Activated CD4-positive, alpha-beta T cell treated with anti-CD3 and anti-CD28 coated beads, Interleukin-2, amount 50 U/mL, for 24 hours (primary cell): ENCODE results near the gene SECTM1.
"Not testable (repeated sequence)": the region's sequence is repeated elsewhere in the genome, so short reads cannot be mapped to it uniquely, and the experiment has no call there.

ENCODE experiments used
- DNase-seq, 2 donors: peaks; one replicate each; pipeline ENCODE4 v3.0.0-alpha.2; 2020; ENCODE audit warnings: low read depth in 1 of 2, low spot score in 1 of 2

The SECTM1 gene

DNA sequence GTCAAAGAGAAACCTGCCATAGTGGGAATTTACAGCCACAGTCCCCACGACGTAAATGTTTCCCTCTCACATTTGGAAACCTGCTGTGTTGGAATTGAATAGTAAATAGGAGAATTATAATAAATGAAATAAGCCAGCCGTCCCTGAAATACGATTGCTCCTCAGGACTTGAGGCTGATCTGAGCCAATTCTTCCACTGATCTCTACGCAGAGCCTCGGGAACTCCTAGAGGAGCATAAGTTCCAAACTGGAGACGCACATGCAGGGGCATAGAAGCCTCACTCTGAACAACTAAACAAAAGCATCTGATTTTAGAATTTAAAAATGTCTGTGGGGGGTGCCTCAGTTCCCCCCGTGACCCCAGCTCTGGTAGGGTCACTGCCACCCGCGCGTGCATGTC, 15.3 kb upstream of the SECTM1 start:
- DNase-seq: no peak

DNA sequence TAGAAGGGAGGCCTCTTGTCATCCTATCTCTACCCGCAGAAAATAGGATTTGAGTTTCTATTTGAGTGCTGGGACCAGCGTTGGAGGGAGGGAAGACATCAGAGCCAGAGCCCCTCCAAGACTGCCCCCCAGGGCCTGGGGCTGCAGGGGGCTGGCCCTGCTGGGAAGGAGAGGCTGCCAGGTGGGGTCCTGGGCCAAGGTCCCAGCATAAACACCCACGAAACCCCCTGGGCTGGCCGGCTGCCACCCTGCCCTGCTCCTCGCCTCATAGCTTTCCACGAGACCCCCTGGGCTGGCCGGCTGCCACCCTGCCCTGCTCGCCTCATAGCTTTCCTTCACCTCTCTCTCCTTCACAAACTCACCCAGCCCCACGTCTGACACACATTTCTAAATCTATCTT, 14.9 kb upstream of the SECTM1 start:
- no peak for DNase-seq

DNA sequence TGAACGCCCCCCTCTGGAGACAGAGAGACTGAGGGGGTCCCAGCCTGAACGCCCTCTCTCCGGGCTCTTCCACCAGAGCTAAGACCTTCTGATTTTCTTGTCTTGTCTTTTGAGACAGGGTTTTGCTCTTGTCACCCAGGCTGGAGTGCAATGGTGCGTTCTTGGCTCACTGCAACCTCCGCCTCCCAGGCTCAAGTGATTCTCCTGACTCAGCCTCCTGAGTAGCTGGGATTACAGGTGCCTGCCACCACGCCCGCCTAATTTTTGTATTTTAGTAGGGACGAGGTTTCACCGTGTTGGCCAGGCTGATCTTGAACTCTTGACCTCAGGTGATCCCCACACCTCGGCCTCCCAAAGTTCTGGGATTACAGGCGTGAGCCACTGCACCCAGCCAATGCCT, 14.4 kb upstream of the SECTM1 start:
- DNase-seq: not testable (repeated sequence)

DNA sequence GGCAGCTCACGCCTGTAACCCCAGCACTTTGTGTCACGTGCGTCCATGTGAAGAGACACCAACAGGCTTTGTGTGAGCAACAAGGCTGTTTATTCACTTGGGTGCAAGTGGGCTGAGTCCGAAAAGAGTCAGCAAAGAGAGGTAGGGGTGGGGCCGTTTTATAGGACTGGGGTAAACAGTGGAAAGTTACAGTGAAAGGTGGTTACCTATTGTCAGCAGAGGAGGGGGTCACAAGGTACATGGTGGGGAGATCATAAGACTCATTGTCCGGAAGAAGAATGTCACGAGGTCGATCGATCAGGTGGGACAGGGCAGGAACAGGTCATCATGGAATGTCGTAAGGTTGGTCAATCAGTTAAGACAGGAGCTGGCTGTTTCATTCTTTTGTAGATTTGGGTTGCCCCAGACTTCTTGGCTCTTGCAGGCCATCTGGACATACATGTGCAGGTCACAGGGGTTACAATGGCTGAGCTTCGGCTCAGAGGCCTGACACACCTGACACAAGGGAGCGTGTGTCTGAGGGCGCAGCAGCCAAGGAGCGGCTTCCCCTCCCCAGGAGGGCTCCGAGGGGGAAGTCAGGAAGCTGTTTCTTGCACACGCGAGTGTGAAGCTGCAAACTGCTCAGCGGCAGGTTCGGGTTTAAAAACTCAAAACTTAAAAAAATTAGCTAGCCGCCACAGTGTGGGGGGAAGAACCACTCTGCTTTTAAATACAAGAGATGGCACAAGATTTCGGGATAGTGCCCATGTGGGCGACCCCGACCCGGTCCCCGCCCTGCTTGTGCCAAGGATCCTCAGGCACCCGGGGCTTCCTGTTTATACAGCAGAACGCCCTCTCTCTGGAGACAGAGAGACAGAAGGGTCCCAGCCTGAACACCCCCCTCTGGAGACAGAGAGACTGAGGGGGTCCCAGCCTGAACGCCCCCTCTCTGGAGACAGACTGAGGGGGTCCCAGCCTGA, 13.1 kb upstream of the SECTM1 start:
- DNase-seq: no peak

DNA sequence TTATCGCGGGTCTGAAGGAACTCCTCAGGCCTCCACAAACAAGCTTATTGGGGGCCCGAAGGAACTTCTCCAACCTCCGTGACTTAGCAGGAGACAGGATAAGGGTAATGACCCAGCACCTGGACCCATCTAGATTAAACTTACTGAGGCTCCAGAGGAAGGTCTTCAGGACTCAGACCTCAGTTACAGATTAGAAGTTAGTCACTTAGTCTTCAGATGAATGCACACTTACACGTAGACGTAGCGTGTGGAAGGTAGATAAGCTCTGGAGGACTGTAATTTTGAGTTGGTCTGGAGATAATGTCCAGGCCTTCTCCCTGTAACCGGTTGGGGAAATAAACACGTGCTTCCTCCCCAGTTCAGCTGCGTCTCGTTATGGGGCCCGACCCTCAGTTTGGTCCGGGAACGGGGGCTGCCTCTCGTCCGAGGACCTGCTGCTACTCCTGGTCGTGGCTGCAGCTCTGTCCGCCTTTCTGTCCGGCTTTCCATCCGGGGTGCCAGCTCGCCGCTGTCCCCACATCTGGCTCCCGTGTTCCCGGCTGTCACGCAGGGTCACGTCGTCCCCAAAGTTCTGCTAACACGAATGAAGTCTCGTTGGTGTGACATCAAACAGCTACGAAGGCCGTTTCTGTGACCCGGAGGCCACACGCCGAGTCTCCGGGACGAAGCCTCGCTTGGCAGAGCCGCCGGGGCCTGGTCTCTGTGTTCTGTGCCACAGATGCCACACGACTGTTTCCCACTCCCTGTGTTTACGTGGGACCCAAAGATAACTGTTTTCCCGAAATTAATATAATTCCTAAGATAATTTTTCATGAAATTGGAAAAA, 11.8 kb upstream of the SECTM1 start:
- DNase-seq: no peak

DNA sequence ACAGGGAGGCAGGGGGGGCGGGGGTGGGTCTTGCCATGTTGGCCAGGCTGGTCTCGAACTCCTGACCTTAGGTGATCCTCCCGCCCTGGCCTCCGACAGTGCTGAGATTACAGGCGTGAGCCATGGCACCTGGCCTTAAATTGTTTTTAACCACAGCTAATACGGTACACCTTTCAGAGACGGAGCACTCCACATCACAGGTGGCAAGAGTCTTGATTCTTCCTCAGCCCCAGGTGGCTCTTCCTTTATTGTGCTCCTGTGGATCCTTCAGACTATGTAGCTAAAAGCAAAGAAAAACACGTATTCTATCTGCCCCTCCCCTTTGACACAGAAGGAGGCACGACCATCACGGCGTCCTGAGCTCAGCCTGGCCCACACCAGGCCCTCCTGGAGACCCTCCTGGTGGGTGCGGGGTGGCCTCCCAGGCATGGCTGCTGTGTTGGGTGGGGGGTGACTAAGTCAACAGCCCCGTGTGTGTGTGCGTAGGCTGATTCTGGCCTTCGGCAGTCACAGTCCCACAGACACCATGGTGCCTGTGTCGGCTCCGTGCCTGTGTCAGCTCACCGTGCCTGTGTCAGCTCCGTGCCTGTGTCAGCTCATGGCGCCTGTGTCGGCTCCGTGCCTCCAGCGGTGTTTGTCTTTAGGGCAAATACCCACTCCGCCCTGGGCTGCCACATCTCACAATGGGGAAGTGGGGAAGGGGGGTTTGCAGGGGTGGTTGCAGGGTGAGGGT, 10.8 kb upstream of the SECTM1 start:
- DNase-seq: no peak

DNA sequence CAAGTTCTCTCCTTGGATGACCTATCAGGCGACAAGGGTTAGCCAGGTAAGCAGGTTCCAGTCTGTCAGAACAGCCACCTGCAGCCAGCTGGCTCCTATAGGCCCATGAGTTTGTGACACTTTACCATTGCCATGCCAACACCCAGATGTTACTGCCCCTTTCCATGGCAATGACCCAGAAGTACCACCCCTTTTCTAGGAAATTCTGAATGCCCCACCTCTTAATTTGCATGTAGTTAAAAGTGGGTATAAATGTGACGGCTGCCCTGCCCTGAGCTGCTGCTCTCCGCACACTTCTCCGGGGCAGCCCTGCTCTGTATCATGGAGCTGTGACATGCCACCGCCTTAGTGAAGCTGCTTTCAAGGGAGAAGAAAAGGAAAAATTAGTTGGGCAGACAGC, 10.0 kb upstream of the SECTM1 start:
- no peak for DNase-seq

DNA sequence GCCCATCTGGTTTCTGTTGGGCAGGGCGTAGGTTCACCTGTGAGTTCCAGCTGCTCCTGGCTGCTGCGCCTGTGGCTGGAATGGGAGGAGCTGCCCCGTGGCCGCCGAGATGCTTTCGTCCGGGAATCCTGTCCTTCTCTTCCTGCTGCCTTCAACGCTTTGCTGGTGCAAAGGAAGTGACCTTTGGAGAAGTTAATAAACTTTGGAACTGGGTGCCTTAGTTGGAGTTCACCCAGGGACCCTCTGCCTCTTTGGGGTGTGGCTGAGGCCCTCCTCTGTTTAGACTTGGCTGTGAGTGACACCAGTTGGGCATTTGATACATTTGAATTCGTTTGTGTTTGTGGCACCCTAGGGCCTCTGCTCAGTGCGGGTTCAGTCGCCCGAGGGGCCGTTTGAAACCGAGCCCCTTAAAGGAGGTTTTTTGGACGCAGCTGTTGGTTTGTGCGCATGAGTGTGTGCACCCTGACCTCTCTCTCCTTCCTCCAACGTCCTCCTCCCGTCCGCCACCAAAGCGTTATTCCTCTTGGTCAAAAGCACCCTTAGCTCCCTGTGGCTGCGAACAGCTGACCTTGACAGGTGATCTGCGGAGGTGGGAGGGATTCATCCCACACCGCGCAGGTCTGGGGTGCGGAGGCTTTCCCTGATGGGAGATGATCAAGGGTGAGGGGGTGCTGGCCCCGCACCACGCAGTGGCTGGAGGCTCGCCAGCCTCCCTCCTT, 9.0 kb upstream of the SECTM1 start:
- no peak for DNase-seq

DNA sequence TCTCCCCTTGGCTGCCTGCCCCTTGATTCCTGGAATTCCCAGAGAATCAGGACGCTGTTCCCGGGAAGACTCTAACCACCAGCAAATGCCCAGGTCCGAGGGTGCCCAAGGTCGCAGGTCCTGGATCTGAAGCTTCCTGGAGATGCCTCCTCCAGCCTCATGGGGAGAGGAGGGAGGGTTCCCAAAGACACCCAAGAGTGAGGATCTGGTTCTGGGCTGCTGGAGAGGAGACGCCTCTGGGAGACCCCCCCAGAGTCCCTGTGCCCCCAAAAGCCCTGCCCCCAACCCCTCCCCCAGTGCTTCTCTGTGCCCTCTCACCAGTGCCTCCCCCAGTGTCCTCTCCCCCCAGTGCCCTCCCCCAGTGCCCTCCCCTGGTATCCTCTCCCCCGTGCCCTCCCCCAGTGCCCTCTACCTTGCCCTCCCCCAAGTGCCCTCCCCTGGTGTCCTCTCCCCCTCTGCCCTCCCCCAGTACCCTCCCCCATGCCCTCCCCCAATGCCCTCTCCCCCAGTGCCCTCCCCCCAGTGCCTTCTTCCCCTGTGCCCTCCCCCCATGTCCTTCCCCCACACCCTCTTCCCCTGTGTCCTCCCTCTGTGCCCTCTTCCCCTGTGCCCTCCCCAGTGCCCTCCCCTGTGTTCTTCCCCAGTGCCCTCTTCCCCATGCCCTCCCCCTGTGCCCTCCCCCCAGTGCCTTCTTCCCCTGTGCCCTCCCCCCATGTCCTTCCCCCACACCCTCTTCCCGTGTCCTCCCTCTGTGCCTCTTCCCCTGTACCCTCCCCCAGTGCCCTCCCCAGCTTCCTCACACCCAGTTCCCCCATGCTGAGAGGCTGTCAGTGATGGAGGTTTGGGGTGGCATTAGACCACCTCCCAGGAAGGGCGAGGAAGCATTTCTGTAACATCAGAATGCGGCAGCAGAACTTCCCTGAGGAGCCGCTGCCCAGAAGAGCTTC, 6.3 kb upstream of the SECTM1 start:
- DNase-seq: no peak

DNA sequence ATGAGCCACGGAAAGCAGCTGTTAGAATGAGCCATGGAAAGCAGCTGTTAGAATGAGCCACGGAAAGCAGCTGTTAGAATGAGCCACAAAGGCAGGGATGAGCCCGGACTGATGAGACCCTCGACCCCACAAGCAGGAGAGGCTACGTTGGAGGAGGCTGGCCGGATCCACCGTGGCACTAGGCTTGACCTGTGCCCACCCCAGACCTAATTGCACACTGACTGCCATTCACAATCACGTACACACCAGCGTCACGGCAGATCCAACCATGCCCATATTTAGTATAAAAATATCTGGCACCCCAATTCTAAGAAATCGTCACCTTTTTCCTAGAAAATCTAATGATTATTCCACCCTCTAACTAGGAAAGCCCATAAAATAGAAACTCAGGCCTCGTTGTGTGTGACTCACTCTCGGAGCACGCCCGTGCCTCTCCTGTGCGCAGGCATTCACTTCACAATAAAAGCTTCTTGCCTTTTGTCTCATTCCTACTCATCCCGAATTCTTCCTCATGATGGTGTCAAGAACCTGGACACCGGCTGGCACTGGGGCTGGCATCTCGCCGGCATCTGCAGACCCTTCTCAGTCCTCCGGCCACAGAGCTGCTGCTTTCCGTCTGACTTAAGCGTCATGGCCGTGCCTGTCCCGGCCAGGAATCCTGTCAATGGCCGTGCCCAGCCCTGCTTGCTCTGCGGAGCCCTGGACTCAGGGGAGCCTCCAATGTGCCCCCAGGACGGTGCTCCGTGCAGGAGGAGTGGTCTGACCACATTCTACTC, 5.5 kb upstream of the SECTM1 start:
- DNase-seq: no peak

DNA sequence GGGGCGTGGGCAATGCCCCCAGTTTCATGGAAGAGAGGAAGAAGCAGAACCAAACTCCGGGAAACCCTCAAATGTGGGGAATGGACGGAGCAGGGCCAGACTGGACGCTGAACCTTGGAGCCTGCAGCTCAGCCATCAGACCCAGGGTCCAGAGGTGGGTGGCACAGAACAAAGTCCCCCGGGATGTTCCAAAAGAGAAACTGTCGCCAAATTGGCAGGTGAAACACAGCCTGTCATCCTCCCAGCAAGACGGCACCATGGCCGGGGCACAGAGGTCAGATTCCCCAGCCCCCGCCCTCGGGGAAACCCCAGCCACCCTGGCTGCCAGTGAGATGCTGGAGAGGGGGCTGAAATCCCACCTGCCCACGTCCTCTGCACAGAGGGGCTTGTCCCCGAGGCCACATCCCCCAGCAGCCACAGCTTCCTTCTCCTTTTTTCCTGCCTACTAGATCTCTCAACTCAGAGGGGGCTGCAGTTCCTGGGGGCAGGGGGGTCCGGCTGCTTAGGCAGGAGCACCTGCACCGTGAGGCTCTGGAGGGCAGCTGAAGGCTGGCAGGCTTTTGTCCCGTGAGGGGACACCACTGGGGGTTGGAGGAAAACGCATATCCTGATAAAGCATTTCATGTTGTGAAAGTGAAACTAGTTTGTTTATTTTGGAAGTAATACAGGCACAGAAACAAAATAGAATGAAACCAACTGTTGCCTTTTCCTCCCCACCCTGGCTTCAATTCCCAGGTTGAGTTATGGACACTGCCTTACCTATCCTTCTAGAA, 1.2 kb upstream of the SECTM1 start:
- no peak for DNase-seq

DNA sequence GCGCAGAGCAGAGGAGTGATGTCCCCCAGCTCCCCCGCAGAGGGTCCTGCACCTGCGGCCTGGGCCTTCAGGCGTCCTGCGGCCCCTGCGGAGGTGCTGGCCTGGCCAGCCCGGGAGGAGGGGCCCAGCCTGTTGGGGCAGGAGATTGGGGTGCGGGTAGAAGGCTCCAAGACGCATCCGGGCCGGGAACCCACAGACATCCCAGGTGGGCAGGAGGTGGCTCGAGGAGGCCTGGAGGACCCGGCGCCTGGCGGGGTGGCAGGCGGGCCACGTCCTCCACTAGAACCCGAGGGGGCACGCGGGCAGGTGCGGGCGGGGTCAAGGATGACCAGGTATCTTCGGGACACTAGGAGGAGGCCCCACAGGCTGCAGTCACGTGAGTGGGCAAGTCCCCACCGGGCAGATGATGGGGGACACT, 647 bp upstream of the SECTM1 start:
- DNase-seq: no peak

DNA sequence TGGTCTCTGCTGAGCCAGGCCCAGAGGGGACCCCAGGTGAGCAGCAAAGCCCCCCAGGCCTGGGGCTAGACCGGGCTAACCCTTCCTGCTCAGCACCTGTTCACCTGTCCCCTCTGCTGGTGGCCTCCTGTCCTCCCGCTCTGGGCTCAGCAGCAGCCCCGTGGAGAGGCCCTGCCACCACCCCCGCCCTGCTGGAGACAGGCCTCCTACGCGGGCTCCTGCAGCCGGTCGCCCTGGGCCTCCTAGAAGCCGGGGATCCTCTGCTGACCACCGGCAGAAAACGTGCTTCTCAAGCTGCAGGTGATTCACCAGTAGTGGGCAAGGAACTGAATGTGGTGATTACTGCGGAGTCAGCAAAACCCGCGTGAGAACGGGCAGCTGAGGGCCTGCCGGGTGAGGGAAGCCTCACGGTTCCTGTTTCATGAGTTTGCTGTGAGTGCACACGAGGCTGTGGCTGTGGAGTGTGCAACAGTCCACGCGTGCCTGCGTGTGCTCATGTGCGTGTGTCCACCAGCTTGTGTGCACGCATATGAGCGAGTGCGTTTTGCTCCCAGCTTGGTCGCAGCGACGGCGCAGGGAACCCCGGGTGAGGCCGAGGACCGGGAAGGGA, 792 bp downstream of the SECTM1 start:
- no peak for DNase-seq

DNA sequence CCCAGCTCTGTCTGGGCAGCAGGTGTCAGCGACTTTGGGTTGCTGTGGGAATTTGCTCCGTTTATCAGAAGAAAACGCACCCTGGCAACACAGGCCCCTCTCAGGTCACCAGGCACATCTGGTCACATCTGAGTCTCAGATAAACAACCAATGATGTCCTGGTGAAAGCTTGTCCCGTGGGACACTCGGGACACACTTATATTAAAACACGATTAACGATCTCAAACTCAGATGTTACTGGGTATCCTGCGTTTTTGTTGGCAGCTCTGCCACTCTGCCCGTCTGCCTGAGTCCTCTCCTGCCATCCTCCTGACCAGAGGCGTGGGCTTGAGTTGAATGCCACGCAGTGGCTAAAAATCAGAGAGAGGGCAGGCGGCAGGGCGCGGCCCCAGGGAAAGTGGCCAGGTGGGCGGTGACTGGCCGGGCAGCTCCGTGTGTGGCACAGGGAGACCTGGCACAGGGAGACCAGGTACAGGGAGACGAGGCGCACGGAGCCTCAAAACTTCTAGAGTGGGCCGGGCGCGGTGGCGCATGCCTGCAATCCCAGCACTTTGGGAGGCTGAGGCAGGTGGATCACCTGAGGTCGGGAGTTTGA, 2.1 kb downstream of the SECTM1 start:
- no peak for DNase-seq

DNA sequence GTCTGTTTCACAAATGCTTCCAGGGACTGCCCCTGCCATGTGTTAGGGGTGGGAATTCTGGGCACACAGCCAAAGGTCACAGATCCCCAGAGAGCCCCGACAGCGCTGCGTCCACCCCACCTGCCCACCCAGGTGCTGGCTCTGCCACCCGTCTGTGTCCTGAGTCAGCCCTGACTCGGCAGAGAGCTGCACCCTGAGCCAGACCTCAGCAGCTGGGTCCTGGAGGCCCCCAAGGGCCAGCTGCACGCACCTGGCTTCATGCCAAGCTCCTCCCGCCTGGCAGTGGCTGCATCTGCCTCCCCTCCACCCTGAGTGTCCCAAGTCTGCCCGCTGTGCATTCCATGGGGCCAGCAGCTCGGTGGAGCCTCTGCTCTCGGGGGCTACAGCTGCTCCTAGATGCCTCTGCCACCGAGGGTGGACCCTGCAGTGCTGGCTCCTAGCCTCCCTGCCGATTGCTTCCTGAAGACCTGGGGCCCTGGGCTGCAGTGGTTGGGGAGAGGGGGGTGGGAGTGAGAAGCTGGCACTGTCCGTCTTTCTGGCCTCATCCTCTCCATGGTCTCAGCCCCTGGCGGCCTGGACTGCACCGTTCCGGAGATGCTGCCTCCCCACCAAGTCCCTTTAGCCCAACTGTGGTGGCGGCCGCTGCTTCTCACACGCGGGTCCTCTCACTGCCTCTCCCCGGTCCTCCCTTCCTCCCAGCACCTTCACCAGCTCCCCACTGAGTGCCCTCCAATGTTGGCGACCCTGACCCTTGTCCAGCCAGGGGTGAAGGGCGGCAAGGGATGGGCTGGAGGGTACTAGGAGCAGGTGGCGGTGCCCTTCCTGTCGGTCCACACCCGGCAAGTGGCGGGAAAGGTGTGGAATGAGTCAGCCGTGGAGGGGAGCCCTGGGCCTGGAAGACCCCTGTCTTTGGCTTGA, 3.0 kb downstream of the SECTM1 start:
- DNase-seq: no peak

DNA sequence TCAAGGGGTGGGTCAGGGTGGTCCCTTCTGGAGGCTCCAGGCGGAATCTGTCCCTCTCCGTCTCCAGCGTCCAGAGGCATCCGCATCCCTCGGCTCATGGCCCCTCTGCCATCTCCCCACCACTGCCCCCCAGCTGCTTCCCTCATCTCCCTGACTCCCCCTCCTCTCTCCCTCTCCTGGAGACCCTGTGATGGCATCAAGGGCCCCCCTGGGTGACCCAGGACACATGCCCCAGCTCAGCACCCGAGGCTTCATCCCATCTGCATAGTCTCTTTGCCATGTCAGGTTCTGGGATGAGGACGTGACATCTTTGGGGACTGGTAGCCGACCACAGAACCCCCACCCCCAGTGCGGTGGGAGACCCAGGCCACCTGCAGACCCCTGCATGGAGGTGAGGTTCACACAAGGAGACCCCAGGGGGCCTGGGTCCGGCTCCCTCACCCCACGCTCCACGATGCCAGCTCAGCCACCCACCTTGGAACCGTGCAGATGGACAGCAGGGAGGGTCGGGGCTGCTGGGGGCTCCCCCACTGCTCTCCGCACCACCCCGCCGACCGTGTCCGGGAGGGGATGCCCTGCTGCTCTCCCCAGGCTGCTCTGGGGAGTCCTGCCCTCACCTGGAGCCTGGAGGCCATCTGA, 3.8 kb downstream of the SECTM1 start:
- DNase-seq: no peak
